ENCODE results near the gene CORO2B. TPM values are rescaled to one million over a fixed set of nuclear protein-coding genes. Genes with fewer than 3 reads are reported as not detected.

CORO2B gene
- total and polyA plus RNA-seq, 2 of the 13 experiments (the other 11 are each of a cell fraction or from before 2014, with no cell fraction given): 0.35 to 0.63 TPM

- no peak for TF ChIP-seq ZNF30 (CRISPR knock-in tag; IDR thresholded peaks at IDR 0.05)
Measured at GRCh38 chr15:68653801-68654200, 75.0 kb downstream of the CORO2B start (continued).

GRCh38 chr15:68654786-68655560 is 76.2 kb downstream of the CORO2B start:
- Histone ChIP-seq H3K9me3 (ENCODE audit: low read length) (no peaks in the 10 kb centered on the region), H3K27ac (ENCODE audit: extremely low read length, insufficient read depth, low read length) (no peak overlapping the region), H2AFZ (ENCODE audit: low read length) (no peak overlapping the region), H3K4me1 (ENCODE audit: insufficient read depth, low read length) (no peaks in the 10 kb centered on the region), H3K79me2 (ENCODE audit: insufficient read depth, low read length) (no peaks in the 10 kb centered on the region), H3K36me3 (replicated peaks in 1 of 2; ENCODE audit: control insufficient read depth in 1 of 2, insufficient read depth in 2 of 2, low read length in 2 of 2) (no peaks in the 10 kb centered on the region), H4K20me1 (ENCODE audit: insufficient read depth, low read length) (no peaks in the 10 kb centered on the region), H3K27me3 (ENCODE audit: control insufficient read depth in 1 of 2, insufficient read depth in 2 of 2, low read length in 2 of 2) (peaks cover 0 to 23% of the 10 kb centered on the region in 2 experiments; a peak in 1 of 5 replicates), H3K4me2 (ENCODE audit: low read depth, low read length) (no peak overlapping the region), H3K4me3 (replicated peaks in 1 of 3; ENCODE audit: insufficient read depth in 1 of 3, low read depth in 2 of 3, low read length in 3 of 3) (no peak overlapping the region), H3K9ac (ENCODE audit: insufficient read depth, low read depth, low read length) (no peak overlapping the region)
- ATAC-seq: no peak
- in situ Hi-C loops (cut with HindIII; ENCODE audit: extremely low pct_ligation_motif_present, low pct_unique_long_range_greater_than_20kb) (no loop called here), intact Hi-C loops (cut with micrococcal nuclease; ENCODE audit: unreplicated experiment) (no loop called here)
- no peak for DNase-seq (ENCODE audit: low spot score)
- FAIRE-seq: no peak
- ChIA-PET POLR2A (no interaction called here), CTCF (ENCODE audit: low intra/inter-chr PET ratio, low total read pairs) (no interaction called here)
- 14% methylated on average over 6 of the region's 8 CpGs for WGBS (ENCODE audit: low lambda C conversion rate)
- BruUV-seq (replicated peaks): no TSS peak
- TF ChIP-seq HIC2 (CRISPR knock-in tag; IDR thresholded peaks at IDR 0.05; ENCODE audit: low read depth): no peak
- TF ChIP-seq ZBTB43 (CRISPR knock-in tag; conservative IDR thresholded peaks at IDR 0.05): no peak
- TF ChIP-seq MXD4 (CRISPR knock-in tag; IDR thresholded peaks at IDR 0.05): no peak
- no peak for TF ChIP-seq MEF2D (CRISPR knock-in tag; IDR thresholded peaks at IDR 0.05)
- TF ChIP-seq NBN (conservative IDR thresholded peaks at IDR 0.05): no peak
- TF ChIP-seq ZNF737 (CRISPR knock-in tag; IDR thresholded peaks at IDR 0.05; ENCODE audit: borderline replicate concordance): no peak
- no peak for TF ChIP-seq TP53 (CRISPR knock-in tag; conservative IDR thresholded peaks at IDR 0.05)
- no peak for TF ChIP-seq NFATC3 (CRISPR knock-in tag; IDR thresholded peaks at IDR 0.05)
- no peak for TF ChIP-seq ZFP82 (CRISPR knock-in tag; IDR thresholded peaks at IDR 0.05; ENCODE audit: borderline replicate concordance)
- TF ChIP-seq E2F2 (CRISPR knock-in tag; IDR thresholded peaks at IDR 0.05; ENCODE audit: borderline replicate concordance): no peak
- TF ChIP-seq ETV6 (CRISPR knock-in tag; conservative IDR thresholded peaks at IDR 0.05): no peak
- TF ChIP-seq HIVEP1 (CRISPR knock-in tag; IDR thresholded peaks at IDR 0.05): no peak
- no peak for TF ChIP-seq ZNF710 (CRISPR knock-in tag; IDR thresholded peaks at IDR 0.05; ENCODE audit: borderline replicate concordance)

Measured in HepG2 (cell line).